ENCODE results near the gene DGKG. TPM values are rescaled to one million over a fixed set of nuclear protein-coding genes. Genes with fewer than 3 reads are reported as not detected.

DGKG gene
- total RNA-seq, 4 donors from 2014 or later, result 1.3 to 5.7 (median 2.3) TPM

DNA sequence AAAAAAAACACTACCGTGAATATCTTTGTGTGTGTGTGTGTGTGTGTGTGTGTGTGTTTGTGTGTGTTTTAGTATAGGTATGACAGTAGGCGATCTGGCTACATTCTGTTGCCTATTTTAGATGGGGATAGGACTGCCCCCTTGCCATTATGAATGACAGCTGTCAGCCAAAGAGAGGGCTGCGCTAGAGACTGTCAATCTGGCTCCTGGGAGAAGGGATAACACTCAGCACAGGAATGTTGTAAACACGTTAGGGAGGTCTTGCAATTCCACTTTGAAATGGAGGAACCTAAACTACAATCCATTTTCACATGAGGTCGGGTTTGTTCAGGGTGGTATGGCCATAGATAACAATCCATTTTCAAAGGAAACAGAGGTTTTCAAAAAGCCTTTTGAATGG is 239.0 kb downstream of the DGKG start:
- TF ChIP-seq EP300 (IDR thresholded peaks at IDR 0.05) (no peak), POLR2A (IDR thresholded peaks at IDR 0.05) (no peak)
- TF ChIP-seq, protein P1, sequence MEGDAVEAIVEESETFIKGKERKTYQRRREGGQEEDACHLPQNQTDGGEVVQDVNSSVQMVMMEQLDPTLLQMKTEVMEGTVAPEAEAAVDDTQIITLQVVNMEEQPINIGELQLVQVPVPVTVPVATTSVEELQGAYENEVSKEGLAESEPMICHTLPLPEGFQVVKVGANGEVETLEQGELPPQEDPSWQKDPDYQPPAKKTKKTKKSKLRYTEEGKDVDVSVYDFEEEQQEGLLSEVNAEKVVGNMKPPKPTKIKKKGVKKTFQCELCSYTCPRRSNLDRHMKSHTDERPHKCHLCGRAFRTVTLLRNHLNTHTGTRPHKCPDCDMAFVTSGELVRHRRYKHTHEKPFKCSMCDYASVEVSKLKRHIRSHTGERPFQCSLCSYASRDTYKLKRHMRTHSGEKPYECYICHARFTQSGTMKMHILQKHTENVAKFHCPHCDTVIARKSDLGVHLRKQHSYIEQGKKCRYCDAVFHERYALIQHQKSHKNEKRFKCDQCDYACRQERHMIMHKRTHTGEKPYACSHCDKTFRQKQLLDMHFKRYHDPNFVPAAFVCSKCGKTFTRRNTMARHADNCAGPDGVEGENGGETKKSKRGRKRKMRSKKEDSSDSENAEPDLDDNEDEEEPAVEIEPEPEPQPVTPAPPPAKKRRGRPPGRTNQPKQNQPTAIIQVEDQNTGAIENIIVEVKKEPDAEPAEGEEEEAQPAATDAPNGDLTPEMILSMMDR (IDR thresholded peaks at IDR 0.05), result no peak
- no peaks in the 10 kb centered on the region for H3K4me1 ChIP-seq
- 75 to 77% methylated on average over 5 of the region's 5 CpGs for WGBS, 2 donors
- DNase-seq (ENCODE audit: low spot score in 2 of 2), result no peak
- no peaks in the 10 kb centered on the region for H3K36me3 ChIP-seq
- H3K9me3 ChIP-seq, result no peaks in the 10 kb centered on the region
- no peak overlapping the region for H3K4me3 ChIP-seq
- no peaks in the 10 kb centered on the region for H3K27me3 ChIP-seq
- H3K27ac ChIP-seq, result no peak overlapping the region

DNA sequence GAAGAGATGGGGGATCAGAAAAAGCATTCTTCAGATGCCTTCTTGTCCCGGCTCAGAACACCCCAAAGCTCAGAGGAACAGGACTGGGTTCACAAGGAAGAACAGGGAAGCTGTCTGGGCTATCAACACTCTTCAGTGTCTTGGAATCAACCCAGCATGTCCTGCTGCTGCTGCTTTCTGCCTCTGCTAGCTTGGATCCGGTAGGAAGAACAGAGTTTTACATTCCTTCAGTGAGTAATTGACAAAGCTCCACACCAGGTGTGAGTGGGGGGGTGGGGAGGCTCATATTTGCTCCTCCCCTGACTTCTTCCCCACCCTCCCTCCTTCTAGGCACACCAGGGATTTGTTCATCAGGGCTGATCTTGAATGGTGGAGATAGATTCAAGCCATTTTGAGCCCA is 240.1 kb downstream of the DGKG start:
- no peak for DNase-seq (ENCODE audit: low spot score in 2 of 2)
- no peaks in the 10 kb centered on the region for H3K4me1 ChIP-seq
- no peaks in the 10 kb centered on the region for H3K27me3 ChIP-seq
- WGBS, 2 donors, result 8 to 35% methylated on average over 2 of the region's 2 CpGs
- no peak overlapping the region for H3K4me3 ChIP-seq
- TF ChIP-seq, protein P1 (IDR thresholded peaks at IDR 0.05), result no peak
- TF ChIP-seq POLR2A (IDR thresholded peaks at IDR 0.05), result no peak
- TF ChIP-seq EP300 (IDR thresholded peaks at IDR 0.05), result no peak
- no peaks in the 10 kb centered on the region for H3K9me3 ChIP-seq
- H3K27ac ChIP-seq, result no peak overlapping the region
- no peaks in the 10 kb centered on the region for H3K36me3 ChIP-seq

DNA sequence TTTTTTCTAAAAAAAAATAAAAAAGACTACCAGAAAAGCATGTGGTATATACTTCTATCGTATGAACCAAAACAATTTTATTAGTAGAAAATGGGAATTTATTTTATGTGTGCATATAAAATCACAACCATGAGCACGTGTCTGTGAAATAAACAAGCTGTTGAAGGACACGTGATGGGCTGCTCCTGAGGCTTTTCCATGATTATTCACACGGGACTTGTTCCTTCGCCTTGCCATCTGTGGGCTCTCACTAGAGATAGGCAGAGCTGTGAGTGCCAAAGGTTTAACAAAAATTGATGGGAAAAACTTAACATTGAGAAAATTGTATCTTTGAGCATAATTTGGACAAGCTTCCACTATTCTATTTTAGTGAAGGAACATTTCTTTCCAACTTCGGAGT is 240.8 kb downstream of the DGKG start:
- no peaks in the 10 kb centered on the region for H3K4me1 ChIP-seq
- no peaks in the 10 kb centered on the region for H3K9me3 ChIP-seq
- H3K27me3 ChIP-seq, result no peaks in the 10 kb centered on the region
- TF ChIP-seq POLR2A (IDR thresholded peaks at IDR 0.05) (no peak), EP300 (IDR thresholded peaks at IDR 0.05) (no peak)
- TF ChIP-seq, protein P1 (IDR thresholded peaks at IDR 0.05), result no peak
- no peaks in the 10 kb centered on the region for H3K36me3 ChIP-seq
- no peak for DNase-seq (ENCODE audit: low spot score in 2 of 2)
- H3K4me3 ChIP-seq, result no peak overlapping the region
- no peak overlapping the region for H3K27ac ChIP-seq
- WGBS, 2 donors, result 70 to 84% methylated on average over 6 of the region's 6 CpGs

DNA sequence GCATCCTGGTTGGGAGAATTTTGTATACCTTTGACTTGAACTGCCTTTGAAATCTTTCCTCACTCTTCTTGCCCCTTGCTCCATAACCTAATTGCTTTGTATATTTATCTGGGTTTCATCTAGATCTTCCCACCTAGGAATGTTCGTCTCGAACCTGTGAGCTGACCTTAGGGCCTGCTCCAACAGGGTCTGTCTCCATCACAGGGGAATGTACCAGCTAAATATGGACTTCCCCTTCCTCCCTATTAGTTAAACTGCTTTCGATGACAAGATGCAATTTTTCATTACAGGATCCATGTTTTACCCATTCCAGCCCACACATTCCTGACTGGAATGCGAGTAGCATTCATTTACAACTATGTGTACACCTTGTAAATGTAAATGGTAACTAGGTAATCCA is 242.5 kb downstream of the DGKG start:
- 78 to 80% methylated on average over 4 of the region's 4 CpGs for WGBS, 2 donors

DNA sequence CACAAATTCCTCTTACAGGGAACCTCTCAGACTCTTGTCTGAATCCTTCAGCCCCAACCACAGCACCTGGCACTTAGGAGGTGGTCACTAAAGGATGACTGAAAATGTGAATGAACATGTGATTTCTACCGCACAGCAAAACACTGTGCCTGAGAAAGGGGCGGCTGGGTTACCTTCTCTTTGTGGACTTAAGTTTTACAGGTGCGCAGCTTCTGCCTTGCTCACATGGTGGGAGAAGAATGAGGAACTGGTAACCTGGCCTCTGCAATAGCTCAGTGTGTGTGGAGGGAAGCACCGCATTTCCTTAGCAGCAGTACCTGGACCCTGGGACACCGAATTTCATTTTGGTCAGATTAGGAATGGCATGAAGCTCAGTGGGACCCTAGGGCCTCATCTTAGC is 243.3 kb downstream of the DGKG start:
- DNase-seq (ENCODE audit: low spot score in 2 of 2), result no peak
- H3K36me3 ChIP-seq, result no peaks in the 10 kb centered on the region
- H3K27me3 ChIP-seq, result peaks cover 0 to 10% of the 10 kb centered on the region in 2 donors
- H3K4me1 ChIP-seq, result no peaks in the 10 kb centered on the region
- no peak for TF ChIP-seq EP300 (IDR thresholded peaks at IDR 0.05)
- TF ChIP-seq POLR2A (IDR thresholded peaks at IDR 0.05), result no peak
- TF ChIP-seq, protein P1 (IDR thresholded peaks at IDR 0.05), result no peak
- no peak overlapping the region for H3K4me3 ChIP-seq
- no peak overlapping the region for H3K27ac ChIP-seq
- WGBS, 2 donors, result 92% methylated on average over 5 of the region's 5 CpGs
- no peaks in the 10 kb centered on the region for H3K9me3 ChIP-seq

More for the DNA sequence above, 242.5 kb downstream of the DGKG start:
- H3K4me1 ChIP-seq, result no peaks in the 10 kb centered on the region
- H3K36me3 ChIP-seq, result no peaks in the 10 kb centered on the region
- TF ChIP-seq POLR2A (IDR thresholded peaks at IDR 0.05), result no peak
- TF ChIP-seq EP300 (IDR thresholded peaks at IDR 0.05), result no peak
- TF ChIP-seq, protein P1 (IDR thresholded peaks at IDR 0.05), result no peak
- H3K4me3 ChIP-seq, result no peak overlapping the region
- H3K27me3 ChIP-seq, result peaks cover 0 to 10% of the 10 kb centered on the region in 2 donors
- no peak overlapping the region for H3K27ac ChIP-seq
- DNase-seq (ENCODE audit: low spot score in 2 of 2), result no peak
- H3K9me3 ChIP-seq, result no peaks in the 10 kb centered on the region

All from tibial nerve (tissue), 4 donors.